DND-41 (cell line): Measurements from ENCODE around the gene GRIK3.

Experiments
- ATAC-seq: fragments of 200-7000 bp; cut with Tn5 transposase; 3 replicates; pipeline ENCODE4 v1.9.1; 2021; ENCODE audit warnings: low read depth; ENCODE audit not compliant: insufficient read depth
- DNase-seq: peaks from one replicate; pipeline ENCODE4 v3.0.0-alpha.2; 2020
- H2AFZ ChIP-seq: 2 replicates; pipeline ENCODE4 v1.6.0; 2012; ENCODE audit warnings: low read depth, low read length
- H3K27ac ChIP-seq: 2 replicates; pipeline ENCODE4 v1.5.1; 2012; ENCODE audit warnings: low read length, inconsistent platforms
- H3K27me3 ChIP-seq: fragments of 200-600 bp; sonication (generic); 2 replicates; pipeline ENCODE4 v1.6.0; 2012; ENCODE audit warnings: low read length, mild to moderate bottlenecking, inconsistent platforms; ENCODE audit not compliant: insufficient read depth, poor library complexity
- H3K36me3 ChIP-seq: 2 replicates; pipeline ENCODE4 v1.5.1; 2012; ENCODE audit warnings: low read length, inconsistent platforms; ENCODE audit not compliant: insufficient read depth
- H3K4me1 ChIP-seq: 2 replicates; pipeline ENCODE4 v1.5.1; 2012; ENCODE audit warnings: mild to moderate bottlenecking, low read length; ENCODE audit not compliant: insufficient read depth
- H3K4me2 ChIP-seq: 2 replicates; pipeline ENCODE4 v1.6.0; 2012; ENCODE audit warnings: mild to moderate bottlenecking, moderate library complexity, low read length, inconsistent platforms; ENCODE audit not compliant: insufficient read depth
- H3K4me3 ChIP-seq, 2 experiments: fragments of 200-600 bp in 1 of 2; shearing (Covaris generic) in 1 of 2; 2 replicates each; pipeline ENCODE4 v1.5.1; 2012 to 2016; ENCODE audit warnings: inconsistent platforms in 2 of 2, low read length in 2 of 2, mild to moderate bottlenecking in 2 of 2, low read depth in 1 of 2, moderate library complexity in 1 of 2
- H3K79me2 ChIP-seq: 2 replicates; pipeline ENCODE4 v1.6.0; 2012; ENCODE audit warnings: low read length, inconsistent platforms; ENCODE audit not compliant: insufficient read depth
- H3K9ac ChIP-seq: 2 replicates; pipeline ENCODE4 v1.6.0; 2012; ENCODE audit warnings: low read depth, mild to moderate bottlenecking, inconsistent platforms, low read length, moderate library complexity
- H3K9me3 ChIP-seq: 2 replicates; pipeline ENCODE4 v1.5.1; 2012; ENCODE audit warnings: low read length, moderate library complexity, mild to moderate bottlenecking, inconsistent platforms; ENCODE audit not compliant: insufficient read depth, severe bottlenecking
- H4K20me1 ChIP-seq: 2 replicates; pipeline ENCODE4 v1.6.0; 2012; ENCODE audit warnings: low read length; ENCODE audit not compliant: insufficient read depth
- EZH2 ChIP-seq: IDR thresholded peaks from 3 replicates; pipeline ENCODE4 v1.6.1; 2012; ENCODE audit warnings: borderline replicate concordance, low read depth, mild to moderate bottlenecking, moderate library complexity, low read length, inconsistent platforms; ENCODE audit not compliant: severe bottlenecking
- TF ChIP-seq, protein P1 (sequence below): IDR thresholded peaks from 2 replicates; pipeline ENCODE4 v1.5.1; 2012; ENCODE audit warnings: borderline replicate concordance, low read length, moderate library complexity, mild to moderate bottlenecking; ENCODE audit not compliant: poor library complexity, severe bottlenecking; ENCODE audit errors: extremely low read depth

The GRIK3 gene

DNA sequence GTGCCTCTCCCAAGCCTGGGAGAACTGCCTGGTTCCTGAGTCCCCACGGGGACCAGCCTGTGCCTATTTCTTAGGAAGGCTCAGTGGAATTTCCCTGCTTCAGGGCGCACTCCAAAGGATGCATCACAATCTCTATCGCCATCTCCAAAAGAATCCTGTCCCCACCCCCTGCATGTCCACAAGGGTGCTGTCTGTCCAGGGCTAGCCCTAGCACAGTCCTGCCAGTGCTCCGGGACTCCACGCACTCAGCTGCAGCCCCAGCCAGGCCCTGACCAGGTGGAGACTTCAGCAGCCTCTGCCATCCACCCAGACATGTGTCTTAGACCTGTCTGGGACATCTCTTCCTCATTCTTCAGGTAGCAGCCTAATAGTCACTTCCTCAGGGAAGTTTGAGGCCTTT lies 199.7 kb downstream of the GRIK3 start:
- Histone ChIP-seq H3K27me3 (peaks cover 19% of the 10 kb centered on the region), H2AFZ (no peak overlapping the region), H4K20me1 (0 out of 2 replicates have a peak, but pooled peaks cover 3% of the 10 kb centered on the region), H3K9me3 (no peaks in the 10 kb centered on the region), H3K27ac (no peak overlapping the region), H3K4me1 (no peaks in the 10 kb centered on the region), H3K9ac (no peak overlapping the region), H3K4me3 (no peak overlapping the region), H3K36me3 (no peaks in the 10 kb centered on the region), H3K79me2 (no peaks in the 10 kb centered on the region), H3K4me2 (no peak overlapping the region)
- no peak for ATAC-seq
- no peak for DNase-seq
- no peak for TF ChIP-seq EZH2

DNA sequence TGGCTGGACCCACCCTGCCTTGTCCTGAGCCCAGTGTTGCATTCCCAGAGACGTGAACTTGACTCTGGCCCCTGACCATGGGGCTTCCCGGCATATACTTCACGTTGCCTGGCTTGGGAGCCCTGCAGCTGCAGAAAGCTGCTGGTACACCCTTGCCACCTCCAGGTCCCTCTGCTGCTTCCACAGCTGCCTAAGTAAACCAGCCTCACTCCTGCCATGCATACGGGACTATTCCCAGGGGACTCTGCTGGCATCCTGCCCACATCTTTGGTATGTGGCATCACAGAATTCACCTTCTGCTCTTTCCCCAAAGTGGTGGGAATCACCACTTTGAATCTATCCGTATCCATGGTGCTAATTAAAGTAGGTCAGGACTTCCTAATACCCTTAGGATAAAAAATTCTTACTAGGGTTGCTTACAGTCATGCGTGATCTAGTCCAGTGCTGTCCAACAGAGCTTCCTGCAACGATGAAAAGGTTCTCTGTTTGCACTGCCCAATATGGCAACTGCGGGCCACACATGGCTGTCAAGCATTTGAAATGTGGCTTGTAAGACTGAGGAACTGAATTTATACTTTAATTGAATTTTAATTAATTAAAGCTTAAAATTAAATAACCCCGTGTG lies 203.0 kb downstream of the GRIK3 start:
- peak; percentile 24 for DNase-seq

GRCh38 chr1:36829961-36830360 lies 204.4 kb downstream of the GRIK3 start:
- H3K27ac ChIP-seq = no peak overlapping the region
- 0 out of 2 replicates have a peak, but pooled peaks cover under 1% of the 10 kb centered on the region for H4K20me1 ChIP-seq
- H3K9me3 ChIP-seq = no peaks in the 10 kb centered on the region
- no peak for TF ChIP-seq EZH2
- TF ChIP-seq, protein P1, sequence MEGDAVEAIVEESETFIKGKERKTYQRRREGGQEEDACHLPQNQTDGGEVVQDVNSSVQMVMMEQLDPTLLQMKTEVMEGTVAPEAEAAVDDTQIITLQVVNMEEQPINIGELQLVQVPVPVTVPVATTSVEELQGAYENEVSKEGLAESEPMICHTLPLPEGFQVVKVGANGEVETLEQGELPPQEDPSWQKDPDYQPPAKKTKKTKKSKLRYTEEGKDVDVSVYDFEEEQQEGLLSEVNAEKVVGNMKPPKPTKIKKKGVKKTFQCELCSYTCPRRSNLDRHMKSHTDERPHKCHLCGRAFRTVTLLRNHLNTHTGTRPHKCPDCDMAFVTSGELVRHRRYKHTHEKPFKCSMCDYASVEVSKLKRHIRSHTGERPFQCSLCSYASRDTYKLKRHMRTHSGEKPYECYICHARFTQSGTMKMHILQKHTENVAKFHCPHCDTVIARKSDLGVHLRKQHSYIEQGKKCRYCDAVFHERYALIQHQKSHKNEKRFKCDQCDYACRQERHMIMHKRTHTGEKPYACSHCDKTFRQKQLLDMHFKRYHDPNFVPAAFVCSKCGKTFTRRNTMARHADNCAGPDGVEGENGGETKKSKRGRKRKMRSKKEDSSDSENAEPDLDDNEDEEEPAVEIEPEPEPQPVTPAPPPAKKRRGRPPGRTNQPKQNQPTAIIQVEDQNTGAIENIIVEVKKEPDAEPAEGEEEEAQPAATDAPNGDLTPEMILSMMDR = no peak
- no peak overlapping the region for H3K4me3 ChIP-seq
- peaks cover 12% of the 10 kb centered on the region for H3K27me3 ChIP-seq
- ATAC-seq = no peak
- H3K4me1 ChIP-seq = no peaks in the 10 kb centered on the region
- no peaks in the 10 kb centered on the region for H3K36me3 ChIP-seq
- DNase-seq = no peak
- no peak overlapping the region for H2AFZ ChIP-seq
- H3K4me2 ChIP-seq = no peak overlapping the region
- H3K9ac ChIP-seq = no peak overlapping the region
- H3K79me2 ChIP-seq = no peaks in the 10 kb centered on the region

More for the DNA sequence above, 203.0 kb downstream of the GRIK3 start:
- no peaks in the 10 kb centered on the region for H3K79me2 ChIP-seq
- no peaks in the 10 kb centered on the region for H3K9me3 ChIP-seq
- TF ChIP-seq, protein P1 = no peak
- no peak for TF ChIP-seq EZH2
- no peak overlapping the region for H3K9ac ChIP-seq
- H3K27ac ChIP-seq = no peak overlapping the region
- 0 out of 2 replicates have a peak, but pooled peaks cover 3% of the 10 kb centered on the region for H4K20me1 ChIP-seq
- no peak overlapping the region for H3K4me2 ChIP-seq
- ATAC-seq = no peak
- H3K27me3 ChIP-seq = peaks cover 12% of the 10 kb centered on the region
- H2AFZ ChIP-seq = no peak overlapping the region
- no peaks in the 10 kb centered on the region for H3K4me1 ChIP-seq
- no peaks in the 10 kb centered on the region for H3K36me3 ChIP-seq
- no peak overlapping the region for H3K4me3 ChIP-seq

GRCh38 chr1:36829066-36829465 lies 205.2 kb downstream of the GRIK3 start:
- DNase-seq = no peak
- TF ChIP-seq, protein P1 = no peak
- TF ChIP-seq EZH2 = no peak
- Histone ChIP-seq H4K20me1 (no peaks in the 10 kb centered on the region), H2AFZ (no peak overlapping the region), H3K9ac (no peak overlapping the region), H3K9me3 (no peaks in the 10 kb centered on the region), H3K27ac (no peak overlapping the region), H3K4me3 (no peak overlapping the region), H3K27me3 (peaks cover 9% of the 10 kb centered on the region), H3K4me1 (no peaks in the 10 kb centered on the region), H3K4me2 (no peak overlapping the region), H3K79me2 (no peaks in the 10 kb centered on the region), H3K36me3 (no peaks in the 10 kb centered on the region)
- ATAC-seq = no peak
